ENCODE data around the gene PGAP3.

Gene PGAP3

DNA sequence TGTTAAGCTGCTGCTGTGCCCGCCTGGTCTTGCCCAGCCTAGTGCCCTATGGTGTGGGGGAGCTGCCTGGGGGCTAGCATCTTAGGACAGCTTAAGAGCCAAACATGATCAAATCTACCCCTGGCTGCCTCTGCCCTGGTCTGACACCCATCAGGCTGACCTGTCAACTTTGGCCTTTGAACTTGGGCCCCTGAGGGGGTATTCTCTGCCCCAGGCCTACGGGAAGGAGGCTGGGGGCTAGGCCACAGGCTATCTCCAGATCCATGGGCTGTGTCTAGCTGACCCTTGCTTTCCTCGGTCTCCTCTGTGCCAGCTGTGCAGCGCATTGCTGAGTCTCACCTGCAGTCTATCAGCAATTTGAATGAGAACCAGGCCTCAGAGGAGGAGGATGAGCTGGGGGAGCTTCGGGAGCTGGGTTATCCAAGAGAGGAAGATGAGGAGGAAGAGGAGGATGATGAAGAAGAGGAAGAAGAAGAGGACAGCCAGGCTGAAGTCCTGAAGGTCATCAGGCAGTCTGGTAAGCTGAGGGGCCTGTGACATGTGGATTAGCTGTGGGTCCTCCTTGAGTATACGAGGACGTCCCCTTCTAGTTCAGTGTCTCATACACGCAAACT lies 54.2 kb downstream of the PGAP3 start:
- CTCF ChIA-PET: interaction anchor here (0.6 to 20.3 kb wide), 8 partner anchors 11 to 427 kb away, joined by 3 to 445 read pairs (median 4); partner anchors contain the start of genes PNMT and TCAP
- no peak for DNase-seq
- no peak overlapping the region for H3K27ac ChIP-seq (ENCODE audit: insufficient read depth in 1 of 2, low read depth in 1 of 2, low read length in 2 of 2, poor library complexity in 1 of 2, severe bottlenecking in 2 of 2)
- H3K4me3 ChIP-seq (ENCODE audit: control insufficient read depth in 1 of 7, extremely low read depth in 1 of 7, insufficient read depth in 4 of 7, low read depth in 2 of 7, low read length in 6 of 7): no peak overlapping the region
- no peaks in the 10 kb centered on the region for H3K36me3 ChIP-seq (ENCODE audit: control insufficient read depth in 4 of 4, insufficient read depth in 4 of 4, low read length in 3 of 4)
- WGBS (ENCODE audit: insufficient coverage): 83% methylated on average over 7 of the region's 8 CpGs
- no peaks in the 10 kb centered on the region for H3K9me3 ChIP-seq (ENCODE audit: control extremely low read depth in 1 of 5, control insufficient read depth in 4 of 5, insufficient read depth in 2 of 5, low read depth in 1 of 5, low read length in 4 of 5)
- peaks cover 0 to 9% (median 2%) of the 10 kb centered on the region in 5 experiments for H3K27me3 ChIP-seq (replicated peaks in 2 of 5; ENCODE audit: control insufficient read depth in 4 of 5, insufficient read depth in 5 of 5, low read length in 4 of 5)
- H3K4me1 ChIP-seq (ENCODE audit: control extremely low read depth in 1 of 4, control insufficient read depth in 4 of 4, insufficient read depth in 4 of 4, low read length in 3 of 4): peaks cover 12 to 53% (median 43%) of the 10 kb centered on the region in 4 experiments
- POLR2A ChIA-PET: no interaction called here

DNA sequence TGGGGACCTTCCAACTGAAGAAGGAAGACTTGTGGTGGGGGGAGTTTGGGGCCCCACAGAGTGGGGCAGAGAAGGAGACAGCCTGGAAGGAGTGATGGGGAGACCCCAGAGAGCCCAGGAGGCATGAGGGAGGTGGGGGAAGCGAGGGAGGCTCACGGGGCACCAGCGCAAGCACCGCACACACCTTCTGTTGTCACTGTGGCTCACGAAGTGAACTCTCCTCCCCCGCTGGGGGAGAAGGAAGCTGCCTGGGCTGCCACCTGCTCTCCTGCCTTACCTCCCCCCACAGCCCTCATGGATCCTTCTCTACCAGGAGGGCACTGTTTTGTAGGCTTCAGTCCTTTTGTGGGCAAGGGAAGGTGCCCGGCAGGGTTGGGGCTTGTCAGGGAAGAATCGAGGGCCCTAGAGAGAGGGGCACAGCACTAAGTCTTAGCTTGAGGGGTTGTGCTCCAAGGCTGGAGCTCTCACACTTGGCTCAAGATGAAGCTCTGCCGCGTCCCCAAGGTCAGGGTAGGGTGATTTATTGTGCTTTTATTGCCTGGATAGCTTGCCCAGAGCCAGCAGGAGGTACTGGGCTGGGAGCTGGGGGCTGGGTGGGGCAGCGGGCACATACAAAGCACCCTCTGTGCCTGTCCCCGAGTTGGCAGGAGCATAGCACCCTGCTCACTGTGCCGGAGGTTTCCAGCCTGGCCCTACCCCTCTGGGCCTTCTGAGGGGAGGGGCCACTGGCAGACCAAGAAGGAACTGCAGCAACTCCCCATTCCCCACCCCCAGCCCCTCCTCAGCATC lies 55.5 kb downstream of the PGAP3 start:
- H3K4me1 ChIP-seq (ENCODE audit: control extremely low read depth in 1 of 4, control insufficient read depth in 4 of 4, insufficient read depth in 4 of 4, low read length in 3 of 4): peaks cover 2 to 40% (median 32%) of the 10 kb centered on the region in 4 experiments
- H3K9me3 ChIP-seq (ENCODE audit: control extremely low read depth in 1 of 5, control insufficient read depth in 4 of 5, insufficient read depth in 2 of 5, low read depth in 1 of 5, low read length in 4 of 5): no peaks in the 10 kb centered on the region
- peaks cover 0 to 23% (median 8%) of the 10 kb centered on the region in 5 experiments for H3K27me3 ChIP-seq (replicated peaks in 2 of 5; ENCODE audit: control insufficient read depth in 4 of 5, insufficient read depth in 5 of 5, low read length in 4 of 5)
- 38% methylated on average over 6 of the region's 13 CpGs for WGBS (ENCODE audit: insufficient coverage)
- no peak overlapping the region for H3K4me3 ChIP-seq (ENCODE audit: control insufficient read depth in 1 of 7, extremely low read depth in 1 of 7, insufficient read depth in 4 of 7, low read depth in 2 of 7, low read length in 6 of 7)
- POLR2A ChIA-PET: interaction anchor here (0.9 kb wide), 1 partner anchor 47 kb away, joined by 3 read pairs; no protein-coding TSS in a partner anchor
- no peaks in the 10 kb centered on the region for H3K36me3 ChIP-seq (ENCODE audit: control insufficient read depth in 4 of 4, insufficient read depth in 4 of 4, low read length in 3 of 4)
- CTCF ChIA-PET: interaction anchor here (1.2 to 20.3 kb wide), 4 partner anchors 9 to 38 kb away, joined by 5 to 445 read pairs (median 154); partner anchors contain the start of genes PNMT and TCAP
- peak in 1 of 3 donors; percentile 32 for DNase-seq
- no peak overlapping the region for H3K27ac ChIP-seq (ENCODE audit: insufficient read depth in 1 of 2, low read depth in 1 of 2, low read length in 2 of 2, poor library complexity in 1 of 2, severe bottlenecking in 2 of 2)

DNA sequence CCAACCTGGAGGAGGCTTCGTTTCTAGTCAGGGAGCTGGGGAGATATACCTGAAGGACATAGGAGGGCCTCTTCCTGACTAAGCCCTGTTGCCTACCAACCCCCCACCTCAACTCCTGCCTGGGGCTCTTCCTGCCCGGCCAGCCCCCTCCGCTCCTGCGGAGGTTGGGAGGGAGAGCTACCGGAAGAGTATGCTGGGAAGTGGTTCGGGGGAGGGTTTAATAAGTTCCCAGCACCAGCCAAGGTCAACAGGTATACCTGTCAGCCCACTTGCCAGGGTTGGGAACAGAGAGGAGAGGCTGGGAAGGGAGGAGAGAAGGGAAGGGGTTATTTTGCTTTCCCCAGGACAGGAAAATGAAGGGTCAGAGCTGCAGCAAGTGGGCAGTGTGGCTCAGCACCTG lies 56.5 kb downstream of the PGAP3 start:
- POLR2A ChIA-PET: no interaction called here
- no peak overlapping the region for H3K27ac ChIP-seq (ENCODE audit: insufficient read depth in 1 of 2, low read depth in 1 of 2, low read length in 2 of 2, poor library complexity in 1 of 2, severe bottlenecking in 2 of 2)
- no peak for DNase-seq

DNA sequence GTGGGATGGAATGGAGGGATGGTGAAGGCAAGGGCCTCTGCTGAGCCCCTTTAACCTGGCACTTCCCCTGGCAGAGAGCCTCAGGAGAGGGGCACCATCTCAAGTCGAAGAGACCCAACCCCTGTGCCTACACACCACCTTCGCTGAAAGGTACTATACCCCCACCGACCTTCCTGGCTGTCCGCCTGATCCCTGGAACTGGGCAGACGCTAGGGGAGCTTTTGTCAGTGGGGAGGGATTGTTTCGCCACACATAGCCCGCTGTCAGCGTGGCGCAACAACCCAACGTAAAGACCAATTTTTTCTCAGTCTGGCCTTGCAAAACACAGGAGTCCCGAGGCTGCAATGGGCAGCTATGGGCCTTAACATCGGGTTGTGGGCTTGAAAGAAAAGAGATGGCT lies 58.0 kb downstream of the PGAP3 start:
- POLR2A ChIA-PET: no interaction called here
- H3K27me3 ChIP-seq (replicated peaks in 2 of 5; ENCODE audit: control insufficient read depth in 4 of 5, insufficient read depth in 5 of 5, low read length in 4 of 5): peaks cover 0 to 47% (median 16%) of the 10 kb centered on the region in 5 experiments
- no peak overlapping the region for H3K27ac ChIP-seq (ENCODE audit: insufficient read depth in 1 of 2, low read depth in 1 of 2, low read length in 2 of 2, poor library complexity in 1 of 2, severe bottlenecking in 2 of 2)
- CTCF ChIA-PET: interaction anchor here (0.8 to 20.3 kb wide), 5 partner anchors 7 to 41 kb away, joined by 3 to 445 read pairs (median 15); partner anchors contain the start of genes PNMT and TCAP
- 96% methylated on average over 11 of the region's 12 CpGs for WGBS (ENCODE audit: insufficient coverage)
- no peaks in the 10 kb centered on the region for H3K36me3 ChIP-seq (ENCODE audit: control insufficient read depth in 4 of 4, insufficient read depth in 4 of 4, low read length in 3 of 4)
- no peaks in the 10 kb centered on the region for H3K9me3 ChIP-seq (ENCODE audit: control extremely low read depth in 1 of 5, control insufficient read depth in 4 of 5, insufficient read depth in 2 of 5, low read depth in 1 of 5, low read length in 4 of 5)
- H3K4me3 ChIP-seq (ENCODE audit: control insufficient read depth in 1 of 7, extremely low read depth in 1 of 7, insufficient read depth in 4 of 7, low read depth in 2 of 7, low read length in 6 of 7): no peak overlapping the region
- peaks cover 0 to 33% (median 28%) of the 10 kb centered on the region in 4 experiments for H3K4me1 ChIP-seq (ENCODE audit: control extremely low read depth in 1 of 4, control insufficient read depth in 4 of 4, insufficient read depth in 4 of 4, low read length in 3 of 4)
- no peak for DNase-seq

More for the DNA sequence above, 56.5 kb downstream of the PGAP3 start:
- Histone ChIP-seq H3K36me3 (ENCODE audit: control insufficient read depth in 4 of 4, insufficient read depth in 4 of 4, low read length in 3 of 4) (no peaks in the 10 kb centered on the region), H3K27me3 (replicated peaks in 2 of 5; ENCODE audit: control insufficient read depth in 4 of 5, insufficient read depth in 5 of 5, low read length in 4 of 5) (peaks cover 0 to 32% (median 8%) of the 10 kb centered on the region in 5 experiments), H3K9me3 (ENCODE audit: control extremely low read depth in 1 of 5, control insufficient read depth in 4 of 5, insufficient read depth in 2 of 5, low read depth in 1 of 5, low read length in 4 of 5) (no peaks in the 10 kb centered on the region), H3K4me1 (ENCODE audit: control extremely low read depth in 1 of 4, control insufficient read depth in 4 of 4, insufficient read depth in 4 of 4, low read length in 3 of 4) (peaks cover 2 to 43% (median 36%) of the 10 kb centered on the region in 4 experiments), H3K4me3 (ENCODE audit: control insufficient read depth in 1 of 7, extremely low read depth in 1 of 7, insufficient read depth in 4 of 7, low read depth in 2 of 7, low read length in 6 of 7) (no peak overlapping the region)
- CTCF ChIA-PET: interaction anchor here (0.6 to 20.3 kb wide), 5 partner anchors 9 to 84 kb away, joined by 3 to 445 read pairs (median 4); partner anchors contain the start of genes PNMT and TCAP
- 60% methylated on average over 1 of the region's 6 CpGs for WGBS (ENCODE audit: insufficient coverage)

DNA sequence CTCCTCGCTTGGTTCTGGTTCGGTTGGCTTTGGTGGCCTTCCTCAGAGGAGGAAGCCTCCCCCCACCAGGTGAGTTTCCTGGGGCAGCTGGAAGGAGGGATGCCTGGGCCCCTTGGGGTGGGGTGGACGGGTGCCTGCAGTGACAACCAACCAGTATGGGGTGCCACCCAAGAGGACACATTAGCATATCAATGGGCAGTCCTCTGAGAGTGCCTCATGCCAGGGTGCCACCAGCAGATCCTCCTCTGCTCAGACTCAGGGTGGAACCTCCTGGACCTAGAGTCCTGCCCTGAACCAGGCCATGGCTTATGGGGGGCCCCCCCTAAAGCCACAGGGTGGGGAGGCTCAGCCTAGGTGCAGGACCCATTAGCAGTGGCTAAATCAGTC lies 58.4 kb downstream of the PGAP3 start:
- Histone ChIP-seq H3K9me3 (ENCODE audit: control extremely low read depth in 1 of 5, control insufficient read depth in 4 of 5, insufficient read depth in 2 of 5, low read depth in 1 of 5, low read length in 4 of 5) (no peaks in the 10 kb centered on the region), H3K27ac (ENCODE audit: insufficient read depth in 1 of 2, low read depth in 1 of 2, low read length in 2 of 2, poor library complexity in 1 of 2, severe bottlenecking in 2 of 2) (no peak overlapping the region), H3K4me3 (ENCODE audit: control insufficient read depth in 1 of 7, extremely low read depth in 1 of 7, insufficient read depth in 4 of 7, low read depth in 2 of 7, low read length in 6 of 7) (no peak overlapping the region), H3K4me1 (ENCODE audit: control extremely low read depth in 1 of 4, control insufficient read depth in 4 of 4, insufficient read depth in 4 of 4, low read length in 3 of 4) (peaks cover 0 to 30% (median 27%) of the 10 kb centered on the region in 4 experiments), H3K27me3 (replicated peaks in 2 of 5; ENCODE audit: control insufficient read depth in 4 of 5, insufficient read depth in 5 of 5, low read length in 4 of 5) (peaks cover 0 to 51% (median 19%) of the 10 kb centered on the region in 5 experiments), H3K36me3 (ENCODE audit: control insufficient read depth in 4 of 4, insufficient read depth in 4 of 4, low read length in 3 of 4) (no peaks in the 10 kb centered on the region)
- 81% methylated on average over 2 of the region's 3 CpGs for WGBS (ENCODE audit: insufficient coverage)
- ChIA-PET CTCF (interaction anchor here (2.7 to 20.3 kb wide), 3 partner anchors 7 to 41 kb away, joined by 15 to 445 read pairs (median 111); partner anchors contain the start of genes PNMT and TCAP), POLR2A (no interaction called here)
- DNase-seq: no peak

DNA sequence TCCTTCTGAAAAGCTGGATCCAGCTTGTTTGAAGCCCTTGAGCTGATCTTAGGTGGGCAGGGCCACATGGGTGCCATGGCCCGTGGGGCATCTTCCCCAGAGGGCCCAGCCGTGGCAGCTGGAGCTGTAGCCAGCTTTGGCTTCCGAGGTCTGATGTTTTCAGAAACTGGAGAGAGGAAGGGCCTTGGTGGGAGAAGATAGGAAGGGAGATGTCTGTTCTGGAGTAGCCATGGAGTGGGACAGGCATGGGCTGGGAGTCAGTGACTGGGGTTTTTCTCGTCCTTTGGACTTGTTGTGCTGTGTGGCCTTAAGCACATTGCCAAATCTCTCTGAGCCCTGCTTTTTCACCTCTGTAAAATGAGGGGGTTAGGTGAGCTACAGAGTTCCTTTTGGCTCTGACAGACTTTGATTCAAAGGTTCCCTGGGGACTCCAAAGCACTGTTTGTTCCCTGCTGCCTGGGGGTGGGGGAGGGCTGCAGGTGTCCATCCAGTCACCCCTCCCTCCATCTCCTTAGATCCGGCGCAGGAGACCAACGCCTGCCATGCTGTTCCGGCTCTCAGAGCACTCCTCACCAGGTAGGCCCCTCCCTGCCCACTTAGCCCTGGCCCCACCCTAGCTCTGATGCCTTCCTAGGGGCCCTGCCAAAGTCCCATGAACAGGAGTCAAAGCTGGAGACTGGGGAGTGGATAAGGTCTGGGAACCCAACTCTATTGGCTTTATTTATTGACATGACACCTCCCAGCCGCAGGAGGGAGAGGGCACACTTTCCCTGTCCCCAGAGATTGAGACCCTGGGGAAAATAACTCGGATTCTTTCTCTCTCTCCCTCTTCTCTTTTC lies 59.0 kb downstream of the PGAP3 start:
- peaks cover 0 to 30% (median 27%) of the 10 kb centered on the region in 4 experiments for H3K4me1 ChIP-seq (ENCODE audit: control extremely low read depth in 1 of 4, control insufficient read depth in 4 of 4, insufficient read depth in 4 of 4, low read length in 3 of 4)
- ChIA-PET CTCF (interaction anchor here (0.7 to 20.3 kb wide), 7 partner anchors 15 to 82 kb away, joined by 3 to 445 read pairs (median 4); partner anchors contain the start of genes PNMT and TCAP), POLR2A (no interaction called here)
- H3K27ac ChIP-seq (ENCODE audit: insufficient read depth in 1 of 2, low read depth in 1 of 2, low read length in 2 of 2, poor library complexity in 1 of 2, severe bottlenecking in 2 of 2): no peak overlapping the region
- H3K27me3 ChIP-seq (replicated peaks in 2 of 5; ENCODE audit: control insufficient read depth in 4 of 5, insufficient read depth in 5 of 5, low read length in 4 of 5): peaks cover 0 to 53% (median 22%) of the 10 kb centered on the region in 5 experiments
- H3K4me3 ChIP-seq (ENCODE audit: control insufficient read depth in 1 of 7, extremely low read depth in 1 of 7, insufficient read depth in 4 of 7, low read depth in 2 of 7, low read length in 6 of 7): no peak overlapping the region
- no peaks in the 10 kb centered on the region for H3K9me3 ChIP-seq (ENCODE audit: control extremely low read depth in 1 of 5, control insufficient read depth in 4 of 5, insufficient read depth in 2 of 5, low read depth in 1 of 5, low read length in 4 of 5)
- H3K36me3 ChIP-seq (ENCODE audit: control insufficient read depth in 4 of 4, insufficient read depth in 4 of 4, low read length in 3 of 4): no peaks in the 10 kb centered on the region
- no peak for DNase-seq
- WGBS (ENCODE audit: insufficient coverage): 79% methylated on average over 6 of the region's 10 CpGs
